ENCODE results near the gene VENTX.

- no peak for TF ChIP-seq POU6F1 (CRISPR knock-in tag; IDR thresholded peaks at IDR 0.05; ENCODE audit: borderline replicate concordance, low read depth)
- TF ChIP-seq ARNTL (CRISPR knock-in tag; IDR thresholded peaks at IDR 0.05; ENCODE audit: borderline replicate concordance, low read depth), result no peak
- TF ChIP-seq PATZ1 (CRISPR knock-in tag; IDR thresholded peaks at IDR 0.05; ENCODE audit: borderline replicate concordance), result no peak
- TF ChIP-seq TOX (CRISPR knock-in tag; IDR thresholded peaks at IDR 0.05; ENCODE audit: borderline replicate concordance), result no peak
- no peak for TF ChIP-seq CSRNP3 (CRISPR knock-in tag; IDR thresholded peaks at IDR 0.05)
Measured at GRCh38 chr10:133243593-133243992, 5.9 kb downstream of the VENTX start.

Data from SK-N-SH treated with all-trans-retinoic acid at 6 μM for 48 hours (cell line).